HG02610 (cell line): ENCODE results near the gene CPXM1.
"Not testable (repeated sequence)": the region's sequence is repeated elsewhere in the genome, so short reads cannot be mapped to it uniquely, and the experiment has no call there.

Experiments used
- ATAC-seq: cut with Tn5 transposase; IDR thresholded peaks from one replicate; pipeline ENCODE4 v1.9.1; 2021; ENCODE audit warnings: mild to moderate bottlenecking, moderate library complexity; ENCODE audit not compliant: unreplicated experiment

Gene CPXM1

DNA sequence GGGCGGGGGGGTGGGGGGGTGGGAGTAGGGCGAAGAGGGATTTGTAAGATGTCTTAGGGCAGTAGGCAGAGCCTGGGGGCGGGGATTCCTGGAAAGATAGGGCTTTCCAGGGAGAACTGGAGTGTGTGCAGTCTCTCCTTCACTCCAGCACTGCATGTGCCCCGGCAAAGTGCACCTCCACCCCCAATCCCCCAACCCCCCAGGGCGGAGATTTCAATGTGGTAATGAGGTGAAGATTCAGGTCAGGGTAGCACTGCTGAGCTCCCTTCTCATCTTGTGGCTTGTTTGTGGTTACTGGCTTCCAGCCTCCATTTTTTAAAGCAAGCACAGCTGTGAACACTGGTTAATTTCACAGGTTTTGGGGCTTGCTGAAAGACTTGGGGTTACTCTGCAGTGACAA, 21.6 kb upstream of the CPXM1 start:
- ATAC-seq = no peak

DNA sequence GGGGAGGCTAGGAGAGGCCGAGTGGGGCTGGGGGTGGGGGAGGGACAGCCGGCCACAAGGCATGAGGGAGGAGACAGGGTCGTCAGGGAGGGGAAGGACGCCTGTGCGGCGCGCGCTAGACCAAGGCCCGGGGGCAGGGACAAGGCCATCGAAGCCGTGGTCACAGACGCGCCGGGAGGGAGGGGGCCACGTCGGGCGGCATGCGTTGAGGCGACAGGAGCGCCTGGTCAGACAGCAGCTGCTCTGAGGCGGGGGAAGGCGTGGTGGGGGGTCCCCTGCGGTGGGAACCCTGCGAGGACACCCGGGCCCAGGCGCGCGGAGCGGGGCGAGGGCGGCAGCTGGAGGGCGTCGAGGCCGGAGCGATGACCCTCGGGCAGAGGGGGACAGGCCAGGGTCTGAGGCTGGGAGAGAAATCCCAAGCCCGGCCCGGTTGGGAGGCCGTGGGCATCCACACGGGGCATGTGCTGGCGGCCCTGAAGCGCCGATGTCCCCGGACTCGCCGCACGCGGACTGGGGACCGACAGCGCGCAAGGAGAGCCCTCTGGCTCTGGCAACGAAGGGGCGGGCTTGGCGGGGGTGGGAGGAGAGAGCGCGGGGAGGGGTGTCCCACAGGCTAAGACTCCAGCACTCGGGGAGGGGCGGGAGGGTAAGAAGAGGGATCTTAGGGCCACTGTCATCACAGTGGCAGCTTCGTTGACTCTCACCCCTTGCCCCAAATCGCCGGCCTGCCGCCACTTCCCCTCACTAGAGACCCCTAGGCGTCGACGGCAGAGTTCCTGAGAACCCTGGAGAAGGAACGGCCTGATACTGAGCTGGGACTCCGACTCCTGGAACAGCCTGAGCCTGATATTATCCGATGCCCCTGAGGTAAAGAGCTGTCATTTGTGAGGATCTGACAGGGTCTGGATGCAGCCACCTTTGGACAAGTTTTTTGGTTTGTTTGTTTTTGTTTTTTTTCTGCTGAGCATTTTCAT, 20.8 kb upstream of the CPXM1 start:
- no peak for ATAC-seq

DNA sequence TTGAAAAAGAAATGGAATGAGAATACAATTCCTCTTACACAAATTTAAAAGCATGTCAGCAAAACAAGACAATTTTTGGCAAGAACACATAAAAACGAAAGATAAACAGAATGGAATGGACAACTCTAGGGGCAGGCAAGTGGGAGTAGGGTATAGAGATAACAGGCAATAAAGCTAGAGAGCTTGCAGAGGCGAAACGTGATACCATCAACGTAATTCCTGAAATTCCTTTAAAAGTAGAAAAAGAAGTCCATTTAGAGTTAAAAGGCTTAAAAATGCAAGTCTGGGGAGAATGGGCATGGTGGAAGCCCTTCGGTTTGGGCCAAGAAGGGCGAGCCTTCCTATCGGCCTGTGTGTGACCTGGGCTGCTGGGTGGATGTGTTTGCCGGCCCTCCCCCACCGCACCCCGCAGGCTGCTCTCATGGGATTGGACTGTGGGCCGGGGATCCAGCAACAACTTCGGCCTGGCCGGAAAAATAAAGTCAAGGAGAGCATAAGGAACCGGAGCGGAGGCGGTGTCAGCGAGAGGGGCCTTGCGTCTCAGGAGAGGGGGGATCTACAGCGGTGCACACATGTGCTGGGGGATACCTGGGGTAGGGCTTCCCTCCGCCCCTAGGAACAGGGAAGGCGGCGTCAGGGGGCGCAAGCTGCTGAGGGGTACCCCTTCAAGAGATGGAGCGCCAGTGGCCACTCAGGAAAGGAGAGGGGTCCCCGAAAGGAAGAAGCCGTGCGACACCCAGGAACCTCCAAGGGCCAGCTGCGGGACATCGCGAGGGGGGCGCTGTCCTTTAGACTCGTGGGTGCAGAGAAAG, 19.9 kb upstream of the CPXM1 start:
- no peak for ATAC-seq

DNA sequence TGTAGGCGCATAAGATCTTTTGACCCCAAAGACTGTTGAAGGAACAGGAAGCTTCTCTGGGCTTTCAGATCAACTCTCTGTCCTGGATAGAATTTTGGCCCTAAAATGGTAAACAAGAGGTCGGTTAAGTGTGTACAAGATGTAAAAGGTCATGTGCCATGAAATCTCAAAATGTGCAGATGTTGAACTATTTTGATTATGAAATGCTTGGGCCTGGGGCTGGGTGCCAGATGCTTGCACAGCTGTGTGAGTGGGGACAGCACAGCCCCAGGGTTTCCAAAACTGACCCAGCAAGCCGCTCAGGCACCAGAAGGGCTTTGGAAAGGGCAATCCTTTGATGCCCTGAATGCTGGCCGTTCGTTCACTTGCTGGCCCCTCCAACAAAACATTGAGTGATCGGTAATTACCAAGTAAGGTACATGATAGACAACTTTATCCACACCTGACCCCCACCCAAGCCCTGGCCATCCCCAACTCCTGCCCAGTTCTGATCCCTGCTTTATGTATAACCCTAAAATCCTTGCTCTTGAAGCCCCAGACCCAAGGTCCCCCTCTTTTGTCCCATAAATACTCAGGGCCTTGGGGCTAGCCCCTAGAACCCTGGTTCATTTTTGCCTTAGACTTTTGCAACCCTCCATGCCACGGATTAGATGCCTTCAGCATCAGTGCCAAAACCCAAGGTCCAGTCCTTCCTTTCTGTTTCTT, 17.6 kb upstream of the CPXM1 start:
- ATAC-seq = no peak

DNA sequence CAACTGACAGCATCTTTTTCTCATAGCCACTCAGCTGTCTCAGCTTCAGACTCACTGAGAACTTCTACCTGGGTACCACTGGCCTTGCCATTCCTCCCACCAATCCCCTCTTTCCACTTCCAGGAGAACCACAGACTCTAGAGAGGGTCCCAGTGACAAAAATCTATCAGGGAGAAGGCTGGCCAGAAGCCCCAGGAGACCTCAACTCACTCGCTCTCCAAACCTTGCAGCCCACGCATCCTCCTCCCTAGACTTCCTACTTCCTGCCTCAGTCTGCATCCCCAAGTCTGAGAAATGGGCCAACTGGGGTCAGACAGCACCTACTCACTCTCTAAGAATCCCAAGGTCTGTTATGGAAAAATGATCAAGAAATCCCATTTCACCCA, 16.9 kb upstream of the CPXM1 start:
- no peak for ATAC-seq

DNA sequence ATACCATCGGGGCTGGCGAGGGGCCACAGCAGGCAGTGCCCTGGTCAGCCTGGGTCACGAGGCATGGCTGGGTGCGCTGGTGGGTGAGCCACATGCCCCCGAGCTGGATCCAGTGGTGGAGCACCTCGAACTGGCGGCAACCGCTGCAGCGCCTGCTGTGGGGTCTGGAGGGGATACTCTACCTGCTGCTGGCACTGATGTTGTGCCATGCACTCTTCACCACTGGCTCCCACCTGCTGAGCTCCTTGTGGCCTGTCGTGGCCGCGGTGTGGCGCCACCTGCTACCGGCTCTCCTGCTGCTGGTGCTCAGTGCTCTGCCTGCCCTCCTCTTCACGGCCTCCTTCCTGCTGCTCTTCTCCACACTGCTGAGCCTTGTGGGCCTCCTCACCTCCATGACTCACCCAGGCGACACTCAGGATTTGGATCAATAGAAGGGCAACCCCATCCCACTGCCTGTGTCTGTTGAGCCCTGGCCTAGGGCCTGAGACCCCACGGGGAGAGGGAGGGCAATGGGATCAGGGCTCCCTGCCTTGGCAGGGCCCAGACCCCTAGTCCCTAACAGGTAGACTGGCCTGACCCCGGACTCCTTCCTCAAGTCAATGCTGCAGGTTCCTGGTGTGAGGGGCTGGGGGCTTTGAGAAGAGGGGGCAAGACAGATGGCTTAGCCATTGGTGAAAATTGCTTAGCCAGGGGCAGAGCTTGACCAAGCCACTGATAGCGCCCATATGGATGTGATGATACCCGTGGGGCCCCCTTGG, 16.3 kb upstream of the CPXM1 start:
- no peak for ATAC-seq

DNA sequence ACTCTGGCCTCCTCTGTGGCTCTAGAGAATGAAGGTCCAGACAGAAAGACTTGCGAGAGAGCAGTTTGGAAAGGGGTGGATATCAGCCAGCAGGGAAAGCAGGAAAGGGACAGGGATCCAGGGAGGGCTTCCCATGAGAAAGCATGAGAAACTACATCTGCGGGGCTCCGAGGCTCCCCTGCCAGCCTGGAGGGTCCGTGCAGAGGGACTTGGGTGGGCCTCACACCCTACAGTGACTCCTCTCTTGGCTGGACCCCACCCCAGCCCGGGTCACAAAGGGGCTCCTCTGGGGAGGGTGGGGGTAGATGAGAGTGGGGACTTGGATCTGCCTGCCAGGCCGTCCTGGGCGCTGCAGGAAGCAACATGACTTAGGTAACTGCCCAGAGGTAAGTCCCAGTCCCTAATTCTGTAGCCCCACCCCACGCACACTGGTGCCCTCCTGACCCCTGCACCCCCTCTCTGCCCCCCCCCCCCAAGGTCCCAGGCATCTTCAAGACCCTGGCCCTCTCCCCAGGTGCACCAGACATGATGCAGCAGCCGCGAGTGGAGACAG, 15.7 kb upstream of the CPXM1 start, which contains the start of gene TMEM239:
Gene TMEM239 (plus strand): TSS at position 335 of the 553 bp plus-strand sequence. CDS start 191 bp downstream, at position 526.
- no peak for ATAC-seq

DNA sequence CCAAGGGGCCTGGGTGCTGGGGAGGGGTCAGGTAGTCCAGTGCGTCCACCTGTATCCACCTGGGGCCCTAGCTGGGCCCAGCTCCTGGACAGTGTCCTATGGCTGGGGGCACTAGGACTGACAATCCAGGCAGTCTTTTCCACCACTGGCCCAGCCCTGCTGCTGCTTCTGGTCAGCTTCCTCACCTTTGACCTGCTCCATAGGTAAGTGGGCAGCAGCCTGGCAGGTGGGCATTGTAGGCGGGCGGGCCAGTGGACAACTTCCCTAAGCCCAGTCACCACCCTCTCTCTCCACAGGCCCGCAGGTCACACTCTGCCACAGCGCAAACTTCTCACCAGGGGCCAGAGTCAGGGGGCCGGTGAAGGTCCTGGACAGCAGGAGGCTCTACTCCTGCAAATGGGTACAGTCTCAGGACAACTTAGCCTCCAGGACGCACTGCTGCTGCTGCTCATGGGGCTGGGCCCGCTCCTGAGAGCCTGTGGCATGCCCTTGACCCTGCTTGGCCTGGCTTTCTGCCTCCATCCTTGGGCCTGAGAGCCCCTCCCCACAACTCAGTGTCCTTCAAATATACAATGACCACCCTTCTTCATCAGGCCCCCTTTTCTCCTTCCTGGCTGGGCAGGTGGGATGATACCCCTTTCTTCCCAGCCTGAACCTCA, 14.9 kb upstream of the CPXM1 start:
- ATAC-seq = no peak

DNA sequence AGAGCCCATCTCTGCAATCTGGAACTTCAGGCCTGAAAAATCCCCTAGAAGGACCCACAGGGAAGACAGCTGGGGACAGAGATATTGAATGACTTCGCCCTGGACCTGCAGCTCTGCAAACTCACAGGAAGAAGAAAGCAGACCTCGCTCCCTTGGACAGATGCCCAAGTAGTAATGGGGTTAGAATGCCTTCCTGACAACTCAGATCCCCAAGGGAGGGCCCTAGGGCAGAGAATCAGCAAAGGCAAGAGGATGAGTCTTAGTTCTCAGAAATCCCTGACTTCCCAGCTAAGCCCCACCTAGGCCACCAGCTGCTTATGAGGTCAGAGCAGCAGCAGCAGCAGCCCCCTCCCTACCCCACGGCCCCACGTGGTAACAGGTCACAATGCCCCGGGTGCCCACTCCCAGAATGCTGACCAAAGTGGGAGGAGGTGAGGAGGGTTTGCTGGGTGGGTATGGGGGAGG, 14.2 kb upstream of the CPXM1 start, which contains the start of gene C20orf141:
Gene C20orf141 (plus strand): TSS at position 401 of the 465 bp plus-strand sequence. CDS start 198 bp downstream, outside the sequence.
- no peak for ATAC-seq

DNA sequence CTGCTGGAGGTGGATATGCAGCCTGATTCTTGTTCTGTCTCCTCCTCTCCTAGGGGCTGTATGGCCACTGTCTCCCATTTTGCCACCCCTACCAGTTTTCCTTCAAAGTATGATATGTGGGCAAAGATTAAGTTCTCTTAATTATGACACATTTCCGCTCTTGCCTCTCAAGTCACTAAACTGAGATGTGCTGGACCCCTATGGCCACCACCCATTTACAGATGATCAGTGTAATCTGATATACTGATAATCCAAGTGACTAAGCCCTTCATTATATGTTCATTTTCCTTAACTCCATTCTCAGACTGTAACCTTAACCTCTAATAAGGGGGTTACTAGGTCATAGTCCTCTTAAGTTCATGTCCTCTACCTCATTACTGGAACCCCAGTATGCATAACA, 13.6 kb upstream of the CPXM1 start:
- no peak for ATAC-seq

DNA sequence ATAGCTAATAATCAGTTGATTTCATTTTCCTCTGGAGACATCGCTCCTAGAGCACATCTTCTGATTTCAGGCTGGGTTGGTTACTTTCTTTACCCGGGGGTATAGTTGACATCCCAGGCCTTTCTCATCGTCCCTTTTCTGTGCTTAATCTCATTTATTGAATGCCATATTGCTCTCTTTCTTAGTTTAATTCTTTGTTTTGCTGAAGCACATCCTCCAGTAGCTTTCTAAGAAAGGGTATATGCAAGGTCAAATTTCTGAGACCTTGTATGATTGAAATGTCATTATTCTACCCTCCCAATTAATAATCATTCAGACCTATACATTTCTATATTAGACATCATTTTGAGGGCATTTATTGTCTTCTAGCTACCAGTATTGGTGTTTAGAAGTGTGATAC, 11.8 kb upstream of the CPXM1 start:
- no peak for ATAC-seq

DNA sequence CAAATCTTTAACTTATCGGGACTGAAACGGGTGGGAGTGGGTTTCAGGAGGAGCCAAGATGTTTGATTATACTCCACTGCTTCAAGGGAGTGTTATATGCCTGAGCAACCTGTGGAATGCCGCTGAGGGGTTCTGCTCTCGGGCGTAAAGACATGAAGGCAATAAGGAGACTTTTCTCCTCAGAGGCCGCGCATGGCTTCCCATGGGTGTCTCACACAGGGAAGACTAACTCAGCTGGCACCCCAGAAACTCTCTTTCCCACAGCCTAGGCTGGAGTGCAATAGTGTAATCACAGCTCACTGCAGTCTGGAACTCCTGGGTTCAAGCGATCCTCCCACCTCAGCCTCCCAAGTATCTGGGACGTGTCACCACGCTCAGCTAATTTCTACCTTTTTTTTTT, 9.3 kb upstream of the CPXM1 start:
- ATAC-seq = no peak

DNA sequence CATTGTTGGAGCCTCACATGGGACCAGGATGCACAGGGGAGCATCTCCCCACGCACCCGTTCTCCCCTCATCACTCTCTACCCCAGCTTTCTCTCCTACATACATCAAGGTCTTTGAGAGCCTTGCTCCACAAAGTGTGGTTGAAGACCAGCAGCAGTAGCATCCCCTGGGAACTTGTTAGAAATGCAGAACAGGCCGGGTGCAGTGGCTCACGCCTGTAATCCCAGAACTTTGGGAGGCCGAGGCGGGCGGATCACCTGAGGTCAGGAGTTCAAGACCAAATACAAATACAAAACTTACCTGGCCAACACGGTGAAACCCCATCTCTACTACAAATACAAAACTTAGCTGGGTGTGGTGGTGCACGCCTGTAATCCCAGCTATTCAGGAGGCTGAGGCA, 7.5 kb upstream of the CPXM1 start:
- not testable (repeated sequence) for ATAC-seq

DNA sequence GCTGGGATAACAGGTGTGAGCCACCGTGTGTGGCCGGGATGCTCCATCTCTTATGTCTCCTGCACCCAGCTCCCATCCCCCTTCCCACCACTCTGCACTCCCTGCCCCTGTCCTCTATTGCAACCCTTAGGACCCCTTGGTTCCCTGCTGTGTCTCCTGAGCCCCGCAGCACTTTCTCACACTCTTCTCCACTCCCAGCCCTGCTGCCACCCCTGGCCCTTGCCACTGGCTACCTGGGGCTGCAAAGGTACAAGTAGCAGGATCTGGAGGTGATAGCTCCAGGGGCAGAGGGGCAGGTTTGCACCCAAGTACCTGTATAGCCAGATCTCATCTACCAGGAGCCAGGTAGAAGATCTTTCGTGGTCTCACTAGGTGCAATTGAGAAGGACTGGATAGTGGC, 6.6 kb upstream of the CPXM1 start:
- no peak for ATAC-seq

DNA sequence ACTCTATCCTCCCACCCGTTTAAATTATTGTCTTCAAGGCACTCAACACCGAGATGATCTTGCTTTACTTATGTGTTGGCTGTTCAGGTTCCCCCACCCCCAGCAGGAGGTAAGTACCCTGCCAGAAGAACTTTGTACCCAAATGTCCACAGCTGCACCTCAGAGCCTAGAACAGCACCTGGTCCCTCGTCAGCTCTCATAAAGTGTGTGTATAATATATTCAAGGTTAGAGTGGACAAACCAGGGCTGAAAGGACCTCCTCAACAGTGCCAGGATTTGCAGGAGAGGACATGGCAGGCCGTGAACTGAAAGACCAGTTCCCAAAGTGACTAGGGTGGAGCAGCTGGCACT, 5.9 kb upstream of the CPXM1 start:
- ATAC-seq = no peak

DNA sequence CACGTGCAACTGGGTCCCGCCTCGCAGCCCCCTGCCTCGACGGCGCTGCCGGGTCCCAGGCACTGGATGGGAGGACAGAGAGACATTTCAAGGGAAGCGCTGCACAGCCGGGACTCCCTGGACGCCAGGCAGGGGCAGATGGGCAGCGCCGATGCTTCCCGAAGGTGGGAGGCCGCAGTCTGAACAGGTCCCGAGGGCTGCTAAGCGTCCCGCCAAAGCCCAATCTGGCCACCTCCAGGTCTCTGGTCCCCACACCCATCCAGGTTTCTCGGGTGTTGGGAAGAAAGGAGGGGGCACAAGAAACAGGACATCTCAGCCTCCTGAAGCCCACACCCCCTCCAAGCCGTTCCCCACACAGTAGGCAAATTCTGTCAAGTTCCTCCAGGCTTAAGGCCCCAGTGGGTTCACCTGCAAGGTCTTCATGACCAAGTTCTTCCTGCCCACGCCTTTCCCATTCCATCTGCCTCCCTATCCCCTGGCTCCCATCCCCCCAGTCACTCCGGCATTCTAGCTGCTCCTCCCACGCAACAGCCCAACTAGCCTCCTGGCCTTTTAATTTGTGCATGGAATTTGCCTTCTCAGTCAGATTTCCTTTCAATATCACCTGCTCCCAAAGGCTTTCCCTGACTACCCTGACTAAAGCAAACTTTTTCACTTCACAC, 5.4 kb upstream of the CPXM1 start:
- ATAC-seq = no peak

DNA sequence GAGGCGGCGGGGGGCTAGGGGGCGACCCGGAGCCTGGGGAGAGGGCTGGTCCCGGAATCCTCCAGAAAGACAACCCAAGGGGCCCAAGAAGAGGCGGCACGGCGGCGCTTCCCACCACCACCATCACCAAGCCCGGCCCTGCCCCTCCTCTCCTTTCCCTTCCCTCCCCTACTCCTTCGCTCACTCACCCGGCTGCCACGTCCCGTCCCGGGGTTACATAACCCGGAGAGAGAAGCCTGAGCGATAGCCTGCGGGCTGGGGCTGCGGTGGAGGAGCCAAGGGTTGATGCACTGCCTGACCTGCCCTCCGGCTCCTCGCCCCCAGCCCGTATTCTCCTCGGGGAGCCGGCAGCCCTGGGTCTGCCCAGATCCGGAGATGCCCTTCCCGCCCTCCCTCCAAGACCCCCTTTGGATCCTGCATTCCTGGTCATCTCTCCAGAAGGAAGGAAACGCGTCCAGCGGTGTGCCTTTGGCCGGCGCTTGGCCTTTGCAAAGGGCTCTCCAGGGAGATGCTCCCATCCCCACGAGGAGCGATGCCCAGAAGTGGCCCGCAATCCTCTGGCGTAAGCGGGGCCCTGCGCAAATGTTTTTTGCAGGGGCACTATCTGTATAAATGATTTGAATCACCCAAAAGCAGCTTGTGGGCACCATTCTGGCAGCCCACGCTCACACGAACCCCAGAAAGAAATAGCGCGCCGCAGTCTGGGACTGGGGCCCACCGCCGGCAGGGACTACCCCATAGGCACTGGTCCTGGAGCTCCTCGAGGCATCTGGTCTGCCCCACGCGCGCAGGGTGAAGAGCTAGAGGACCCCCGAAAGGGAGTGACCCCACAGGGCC, 4.6 kb upstream of the CPXM1 start:
- no peak for ATAC-seq
